GM18498 (cell line): Measurements from ENCODE around the gene TBCA.

Experiments
- ATAC-seq: cut with Tn5 transposase; IDR thresholded peaks from one replicate; pipeline ENCODE4 v1.9.1; 2021; ENCODE audit warnings: mild to moderate bottlenecking, moderate library complexity; ENCODE audit not compliant: unreplicated experiment

TBCA gene

DNA sequence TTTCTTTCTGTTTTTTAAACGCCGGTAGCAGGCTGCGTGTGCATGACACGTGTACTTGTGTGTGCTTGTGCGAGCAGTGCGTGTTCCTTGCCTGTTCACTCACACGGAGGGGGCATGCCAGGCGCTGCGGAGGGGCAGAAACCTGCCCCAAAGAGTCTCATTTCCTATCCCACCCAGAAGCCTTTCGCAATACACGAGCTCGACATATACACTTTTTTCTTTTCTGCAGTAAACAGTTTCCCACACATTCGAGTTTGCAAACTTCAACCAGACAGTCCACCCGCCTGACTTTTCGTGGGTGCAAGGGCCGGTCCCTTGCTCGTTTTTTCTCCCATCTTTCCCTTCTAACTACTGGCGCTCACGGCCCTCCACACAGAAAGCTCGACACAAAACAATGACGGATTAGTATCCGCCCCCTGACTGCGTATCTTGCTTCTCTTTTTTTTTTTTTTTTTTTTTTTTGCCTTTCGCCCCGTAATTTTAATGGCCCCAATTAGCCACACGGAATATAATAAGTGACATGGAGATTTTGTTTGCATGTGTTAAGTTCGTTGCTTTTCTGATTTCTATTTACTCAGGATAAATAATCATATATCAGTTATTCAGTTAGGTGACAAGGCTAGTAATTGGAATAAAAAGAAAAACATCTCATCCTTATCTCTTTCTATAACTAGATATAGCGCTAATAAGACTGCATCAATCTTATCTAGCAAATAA lies 132.3 kb downstream of the TBCA start:
- ATAC-seq, result no peak

DNA sequence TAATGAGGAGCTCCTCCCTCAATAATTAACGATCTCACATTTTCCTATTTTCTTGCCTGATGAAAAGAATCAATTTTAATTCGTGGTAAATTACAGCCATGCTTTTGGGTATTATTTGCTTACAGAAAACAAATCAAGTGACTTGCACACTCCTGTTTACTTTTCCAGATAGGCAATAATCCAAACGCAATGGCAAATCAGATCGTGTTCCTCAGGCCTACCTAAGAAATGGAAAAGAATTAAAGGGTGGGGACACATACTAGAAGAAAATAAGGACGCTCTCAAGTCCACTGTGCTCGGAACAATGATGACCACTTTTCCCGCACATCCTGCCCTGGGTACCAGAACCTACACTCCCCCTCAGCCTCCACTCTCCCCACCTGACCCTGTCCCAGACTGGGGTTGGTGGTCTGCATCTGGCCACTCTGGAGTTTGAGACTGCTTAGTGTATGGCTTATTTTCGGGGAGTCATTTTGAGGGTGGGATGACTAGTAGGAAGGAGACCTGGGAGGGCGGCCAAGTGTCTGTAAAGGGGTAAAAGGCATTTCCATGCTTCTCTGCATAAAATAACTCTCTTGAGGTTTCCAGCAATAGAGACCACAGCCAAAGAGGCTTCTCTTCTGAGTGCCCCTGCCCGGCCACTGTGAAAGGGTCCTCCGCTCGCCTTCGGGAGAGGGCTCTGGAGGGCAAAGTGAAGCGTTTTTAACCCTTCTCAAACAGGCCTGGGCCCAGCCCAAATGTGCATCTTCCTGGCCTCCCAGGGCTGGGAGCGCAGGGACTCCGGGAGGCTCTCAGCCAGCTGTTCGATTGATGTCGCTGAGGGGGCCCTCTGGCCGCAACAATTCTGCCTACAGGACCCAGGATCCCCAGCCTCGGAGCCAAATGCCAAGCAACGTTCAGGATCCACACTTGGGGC lies 133.1 kb downstream of the TBCA start:
- no peak for ATAC-seq

DNA sequence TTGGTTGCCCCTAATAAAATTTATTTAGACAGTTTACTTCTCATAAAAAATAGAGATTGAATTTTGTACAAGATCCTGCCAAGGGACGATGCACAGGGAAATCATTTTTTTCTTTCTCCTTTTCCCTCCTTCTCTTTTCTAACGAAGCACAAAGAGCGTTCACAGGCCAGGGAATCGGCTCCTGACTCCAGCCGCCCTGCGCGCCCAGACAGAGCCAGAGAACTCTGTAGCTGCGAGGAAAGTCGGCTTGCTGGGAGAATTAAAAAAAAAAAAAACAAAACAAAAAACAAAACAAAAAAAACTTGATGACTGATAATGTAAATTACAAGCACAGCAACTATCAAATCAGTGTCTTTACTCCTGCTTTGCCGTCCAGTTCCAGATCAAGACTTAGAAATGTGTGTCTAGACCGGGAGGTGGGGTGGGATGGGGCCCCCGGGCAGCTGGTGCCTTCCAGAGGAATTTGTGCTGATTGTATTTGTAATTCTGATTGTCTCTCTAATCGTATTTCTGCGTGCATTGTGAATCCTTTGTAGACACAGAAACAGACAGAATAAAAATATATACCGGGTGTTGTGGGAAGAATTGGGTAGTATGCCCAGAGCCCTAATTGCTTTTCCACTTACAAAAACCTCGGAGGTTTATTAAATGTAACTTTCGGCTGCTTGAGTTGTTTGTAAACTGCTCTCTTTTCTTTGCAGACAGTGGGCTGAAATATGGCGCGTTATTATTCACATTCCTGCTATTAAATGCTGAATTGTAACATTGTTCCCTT lies 134.0 kb downstream of the TBCA start:
- ATAC-seq, result no peak

DNA sequence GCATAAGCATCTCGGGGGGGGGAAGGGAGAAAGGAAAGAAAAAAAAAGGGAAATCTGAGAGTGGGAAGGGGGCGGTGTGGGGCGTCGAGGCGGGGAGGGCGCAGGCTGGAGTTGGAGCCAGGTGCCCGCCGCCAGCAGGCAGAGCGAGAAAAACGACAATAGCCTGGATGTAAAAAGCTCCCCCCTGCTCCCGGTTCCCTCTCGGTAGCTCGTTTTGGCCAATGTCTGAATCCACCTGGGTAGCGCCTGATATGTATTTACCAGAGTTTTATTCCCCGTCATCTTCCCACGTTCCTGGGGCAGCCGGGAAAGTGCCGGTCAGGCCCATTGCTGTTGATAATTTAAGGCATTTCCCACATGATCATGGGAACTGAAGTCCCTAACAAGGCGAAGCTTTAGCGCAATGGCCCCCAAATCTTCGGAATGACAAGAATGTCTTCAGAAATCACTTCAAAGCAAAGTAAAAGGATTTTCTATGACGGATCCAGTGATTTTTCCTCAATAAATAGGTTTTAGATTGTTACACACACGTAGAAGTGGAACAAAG lies 134.7 kb downstream of the TBCA start:
- ATAC-seq, result no peak
